ENCODE measurements around the gene AQP7. TPM values are rescaled to one million over a fixed set of nuclear protein-coding genes. Genes with fewer than 3 reads are reported as not detected.
A peak's percentile ranks its signal among the peaks of the same experiment; 100 is the strongest.
"Not testable (repeated sequence)": the region's sequence is repeated elsewhere in the genome, so short reads cannot be mapped to it uniquely, and the experiment has no call there.

The AQP7 gene
- total RNA-seq, 1 donor from 2014 or later: 5.0 TPM

DNA sequence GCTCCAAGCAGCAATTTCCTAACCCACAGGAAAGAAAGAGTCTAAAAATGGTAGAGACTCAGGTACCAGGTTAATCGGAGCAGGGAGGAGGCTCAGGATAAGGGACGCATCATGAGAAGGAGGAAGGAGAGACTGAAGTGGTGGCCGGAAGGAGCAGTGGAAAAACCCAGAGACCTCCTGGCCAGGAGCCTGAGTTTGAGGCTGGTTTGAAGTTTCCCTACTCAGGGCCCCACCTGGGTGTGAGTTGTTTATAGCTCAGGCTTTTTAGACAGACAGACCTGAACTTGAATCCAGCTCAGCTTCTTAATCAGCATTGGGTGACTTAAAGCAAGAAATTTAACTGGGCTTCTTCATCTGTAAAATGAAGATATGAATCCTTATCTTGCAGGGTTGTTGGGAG lies 11.9 kb upstream of the AQP7 start:
- Mint-ChIP-seq H3K36me3 (no peaks in the 10 kb centered on the region), H3K4me3 (no peak overlapping the region), H3K4me1 (ENCODE audit: unreplicated experiment) (peaks cover 13% of the 10 kb centered on the region), H3K27ac (peak overlapping the region; percentile 6), H3K27me3 (peaks cover 4% of the 10 kb centered on the region), H3K9me3 (no peaks in the 10 kb centered on the region)
- TF ChIP-seq, protein P1, sequence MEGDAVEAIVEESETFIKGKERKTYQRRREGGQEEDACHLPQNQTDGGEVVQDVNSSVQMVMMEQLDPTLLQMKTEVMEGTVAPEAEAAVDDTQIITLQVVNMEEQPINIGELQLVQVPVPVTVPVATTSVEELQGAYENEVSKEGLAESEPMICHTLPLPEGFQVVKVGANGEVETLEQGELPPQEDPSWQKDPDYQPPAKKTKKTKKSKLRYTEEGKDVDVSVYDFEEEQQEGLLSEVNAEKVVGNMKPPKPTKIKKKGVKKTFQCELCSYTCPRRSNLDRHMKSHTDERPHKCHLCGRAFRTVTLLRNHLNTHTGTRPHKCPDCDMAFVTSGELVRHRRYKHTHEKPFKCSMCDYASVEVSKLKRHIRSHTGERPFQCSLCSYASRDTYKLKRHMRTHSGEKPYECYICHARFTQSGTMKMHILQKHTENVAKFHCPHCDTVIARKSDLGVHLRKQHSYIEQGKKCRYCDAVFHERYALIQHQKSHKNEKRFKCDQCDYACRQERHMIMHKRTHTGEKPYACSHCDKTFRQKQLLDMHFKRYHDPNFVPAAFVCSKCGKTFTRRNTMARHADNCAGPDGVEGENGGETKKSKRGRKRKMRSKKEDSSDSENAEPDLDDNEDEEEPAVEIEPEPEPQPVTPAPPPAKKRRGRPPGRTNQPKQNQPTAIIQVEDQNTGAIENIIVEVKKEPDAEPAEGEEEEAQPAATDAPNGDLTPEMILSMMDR (conservative IDR thresholded peaks at IDR 0.05): no peak
- DNase-seq (ENCODE audit: extremely low spot score, unreplicated experiment): no peak

DNA sequence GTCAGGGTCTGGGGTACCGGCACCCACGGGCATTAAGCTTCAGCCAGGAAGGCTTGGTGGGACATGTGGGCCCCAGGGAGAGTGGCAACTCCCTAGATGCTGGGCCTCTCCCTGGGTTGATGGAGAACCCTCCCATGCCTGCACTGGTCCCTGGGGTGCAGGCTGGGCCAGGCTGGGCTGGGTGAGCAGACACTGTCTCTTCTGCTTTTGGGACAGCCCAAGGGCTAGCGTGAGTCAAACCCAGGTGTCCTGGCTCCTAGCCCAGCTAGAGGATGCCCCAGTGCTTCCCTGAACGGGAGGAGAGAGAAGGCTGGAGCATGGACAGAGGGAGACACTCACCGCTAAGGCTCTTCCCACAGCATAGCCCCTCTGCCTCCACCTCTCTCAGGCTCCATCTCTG lies 5.7 kb upstream of the AQP7 start:
- no peak for DNase-seq (ENCODE audit: extremely low spot score, unreplicated experiment)
- H3K27ac Mint-ChIP-seq: no peak overlapping the region
- peaks cover 11% of the 10 kb centered on the region for H3K4me1 Mint-ChIP-seq (ENCODE audit: unreplicated experiment)
- no peaks in the 10 kb centered on the region for H3K9me3 Mint-ChIP-seq
- no peaks in the 10 kb centered on the region for H3K27me3 Mint-ChIP-seq
- TF ChIP-seq, protein P1 (conservative IDR thresholded peaks at IDR 0.05): no peak
- no peaks in the 10 kb centered on the region for H3K36me3 Mint-ChIP-seq
- H3K4me3 Mint-ChIP-seq: no peak overlapping the region

- no peaks in the 10 kb centered on the region for H3K27me3 Mint-ChIP-seq
- DNase-seq (ENCODE audit: extremely low spot score, unreplicated experiment): no peak
- peaks cover 14% of the 10 kb centered on the region for H3K4me1 Mint-ChIP-seq (ENCODE audit: unreplicated experiment)
- no peaks in the 10 kb centered on the region for H3K36me3 Mint-ChIP-seq
- no peaks in the 10 kb centered on the region for H3K9me3 Mint-ChIP-seq
- no peak overlapping the region for H3K27ac Mint-ChIP-seq
- no peak overlapping the region for H3K4me3 Mint-ChIP-seq
- TF ChIP-seq, protein P1 (conservative IDR thresholded peaks at IDR 0.05): no peak
Measured at GRCh38 chr9:33407061-33407460, 4.7 kb upstream of the AQP7 start.

DNA sequence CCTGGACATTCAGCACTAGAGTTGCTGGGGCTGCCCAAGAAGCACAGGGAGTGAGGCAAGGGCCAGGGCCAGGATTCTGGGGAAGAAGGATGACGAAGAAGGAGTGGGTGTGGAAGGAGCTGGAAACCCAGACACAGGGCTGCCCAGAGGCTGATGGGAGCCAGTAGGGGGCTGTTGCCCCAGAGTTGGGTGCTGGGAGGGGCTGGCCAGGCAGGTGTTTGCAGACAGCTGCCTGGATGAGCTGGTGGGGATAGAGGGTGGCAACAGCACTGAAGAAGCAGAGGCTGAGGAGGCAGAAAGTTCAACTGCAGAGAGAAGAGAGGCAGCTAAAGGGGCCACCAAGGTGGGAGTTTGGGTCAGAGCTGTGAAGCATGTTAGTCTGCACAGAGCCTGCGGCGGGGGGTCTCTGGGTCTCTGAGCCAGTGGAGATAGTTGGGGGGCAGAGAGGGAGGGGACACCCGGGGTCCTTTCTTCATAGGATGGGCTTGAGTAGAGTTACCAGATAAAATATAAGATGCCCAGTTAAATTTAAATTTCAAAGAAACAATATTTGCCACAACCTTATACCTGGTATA lies 2.5 kb upstream of the AQP7 start:
- Mint-ChIP-seq H3K4me3 (no peak overlapping the region), H3K27ac (no peak overlapping the region), H3K4me1 (ENCODE audit: unreplicated experiment) (peaks cover 22% of the 10 kb centered on the region), H3K9me3 (no peaks in the 10 kb centered on the region), H3K36me3 (no peaks in the 10 kb centered on the region), H3K27me3 (no peaks in the 10 kb centered on the region)
- TF ChIP-seq, protein P1 (conservative IDR thresholded peaks at IDR 0.05): no peak
- no peak for DNase-seq (ENCODE audit: extremely low spot score, unreplicated experiment)

- H3K36me3 Mint-ChIP-seq: no peaks in the 10 kb centered on the region
- no peak for DNase-seq (ENCODE audit: extremely low spot score, unreplicated experiment)
- TF ChIP-seq, protein P1 (conservative IDR thresholded peaks at IDR 0.05): no peak
- H3K27me3 Mint-ChIP-seq: no peaks in the 10 kb centered on the region
- H3K27ac Mint-ChIP-seq: peak overlapping the region; percentile 27
- no peaks in the 10 kb centered on the region for H3K9me3 Mint-ChIP-seq
- no peak overlapping the region for H3K4me3 Mint-ChIP-seq
- H3K4me1 Mint-ChIP-seq (ENCODE audit: unreplicated experiment): peaks cover 24% of the 10 kb centered on the region
Measured at GRCh38 chr9:33403941-33404787, 1.8 kb upstream of the AQP7 start.

GRCh38 chr9:33401809-33402208 lies 559 bp downstream of the AQP7 start:
- not testable (repeated sequence) for H3K4me3 Mint-ChIP-seq; H3K27me3 Mint-ChIP-seq; H3K27ac Mint-ChIP-seq; DNase-seq (ENCODE audit: extremely low spot score, unreplicated experiment); H3K36me3 Mint-ChIP-seq; H3K9me3 Mint-ChIP-seq
- H3K4me1 Mint-ChIP-seq (ENCODE audit: unreplicated experiment): peaks cover 24% of the 10 kb centered on the region

GRCh38 chr9:33399047-33399446 lies 3.3 kb downstream of the AQP7 start:
- not testable (repeated sequence) for H3K4me3 Mint-ChIP-seq; H3K9me3 Mint-ChIP-seq; H3K27ac Mint-ChIP-seq; H3K27me3 Mint-ChIP-seq; H3K36me3 Mint-ChIP-seq; DNase-seq (ENCODE audit: extremely low spot score, unreplicated experiment)
- peaks cover 21% of the 10 kb centered on the region for H3K4me1 Mint-ChIP-seq (ENCODE audit: unreplicated experiment)

DNA sequence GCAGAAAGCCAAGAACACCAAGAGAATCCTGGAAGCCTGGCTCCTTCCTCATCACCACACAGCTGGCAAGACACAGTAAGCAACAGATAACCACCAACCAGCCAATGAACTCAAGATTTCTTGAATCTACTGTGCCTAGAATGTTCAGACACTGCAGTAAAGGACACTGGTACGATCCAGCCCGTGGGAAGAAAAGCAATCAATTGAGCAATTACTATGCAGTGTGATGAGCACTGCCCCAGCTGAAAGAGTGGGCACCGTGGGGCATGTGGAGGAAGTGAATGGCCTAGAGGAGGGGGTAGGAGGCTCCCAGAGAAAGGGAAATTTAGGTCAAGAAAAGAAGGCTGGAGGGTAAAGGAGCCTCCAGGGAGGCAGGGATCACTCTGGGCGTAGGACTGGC lies 4.6 kb downstream of the AQP7 start:
- not testable (repeated sequence) for H3K36me3 Mint-ChIP-seq; H3K4me3 Mint-ChIP-seq; H3K27ac Mint-ChIP-seq; H3K27me3 Mint-ChIP-seq; H3K9me3 Mint-ChIP-seq; DNase-seq (ENCODE audit: extremely low spot score, unreplicated experiment)
- H3K4me1 Mint-ChIP-seq (ENCODE audit: unreplicated experiment): peaks cover 24% of the 10 kb centered on the region
